Measurements from ENCODE around the gene ZMAT5.

ZMAT5 gene

DNA sequence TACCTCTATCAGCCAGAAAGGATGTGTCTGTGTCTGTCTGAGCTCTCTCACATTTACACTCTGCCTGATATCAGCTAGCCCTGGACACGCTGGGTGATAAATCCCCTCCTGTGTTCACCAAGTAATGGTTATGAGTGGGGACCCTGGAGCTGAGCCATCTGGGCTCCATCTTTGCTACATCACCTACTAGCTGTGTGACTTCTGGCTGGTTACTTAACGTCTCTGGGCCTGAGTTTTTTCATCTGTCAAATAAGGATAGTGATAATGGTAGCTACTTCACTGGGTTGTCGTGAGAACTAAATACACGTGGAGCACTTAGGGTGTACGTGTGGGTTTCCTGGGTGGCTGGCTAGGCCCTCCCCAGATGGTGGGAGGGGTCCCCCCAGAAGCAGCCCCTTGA lies 23.3 kb upstream of the ZMAT5 start:
- Histone ChIP-seq H3K9ac (no peak overlapping the region), H3K4me1 (peaks cover 10% of the 10 kb centered on the region), H3K36me3 (ENCODE audit: control insufficient read depth, insufficient read depth, low read length) (no peaks in the 10 kb centered on the region), H3K4me2 (ENCODE audit: low read length) (no peak overlapping the region), H2AFZ (no peak overlapping the region), H3K27ac (no peak overlapping the region), H3K9me3 (ENCODE audit: control insufficient read depth, low read length) (no peaks in the 10 kb centered on the region), H3K27me3 (ENCODE audit: control insufficient read depth, insufficient read depth, low read length) (no peaks in the 10 kb centered on the region), H3K4me3 (ENCODE audit: low read depth, low read length) (no peak overlapping the region), H3K79me2 (no peaks in the 10 kb centered on the region)
- TF ChIP-seq, protein P1, sequence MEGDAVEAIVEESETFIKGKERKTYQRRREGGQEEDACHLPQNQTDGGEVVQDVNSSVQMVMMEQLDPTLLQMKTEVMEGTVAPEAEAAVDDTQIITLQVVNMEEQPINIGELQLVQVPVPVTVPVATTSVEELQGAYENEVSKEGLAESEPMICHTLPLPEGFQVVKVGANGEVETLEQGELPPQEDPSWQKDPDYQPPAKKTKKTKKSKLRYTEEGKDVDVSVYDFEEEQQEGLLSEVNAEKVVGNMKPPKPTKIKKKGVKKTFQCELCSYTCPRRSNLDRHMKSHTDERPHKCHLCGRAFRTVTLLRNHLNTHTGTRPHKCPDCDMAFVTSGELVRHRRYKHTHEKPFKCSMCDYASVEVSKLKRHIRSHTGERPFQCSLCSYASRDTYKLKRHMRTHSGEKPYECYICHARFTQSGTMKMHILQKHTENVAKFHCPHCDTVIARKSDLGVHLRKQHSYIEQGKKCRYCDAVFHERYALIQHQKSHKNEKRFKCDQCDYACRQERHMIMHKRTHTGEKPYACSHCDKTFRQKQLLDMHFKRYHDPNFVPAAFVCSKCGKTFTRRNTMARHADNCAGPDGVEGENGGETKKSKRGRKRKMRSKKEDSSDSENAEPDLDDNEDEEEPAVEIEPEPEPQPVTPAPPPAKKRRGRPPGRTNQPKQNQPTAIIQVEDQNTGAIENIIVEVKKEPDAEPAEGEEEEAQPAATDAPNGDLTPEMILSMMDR (IDR thresholded peaks at IDR 0.05), result no peak

DNA sequence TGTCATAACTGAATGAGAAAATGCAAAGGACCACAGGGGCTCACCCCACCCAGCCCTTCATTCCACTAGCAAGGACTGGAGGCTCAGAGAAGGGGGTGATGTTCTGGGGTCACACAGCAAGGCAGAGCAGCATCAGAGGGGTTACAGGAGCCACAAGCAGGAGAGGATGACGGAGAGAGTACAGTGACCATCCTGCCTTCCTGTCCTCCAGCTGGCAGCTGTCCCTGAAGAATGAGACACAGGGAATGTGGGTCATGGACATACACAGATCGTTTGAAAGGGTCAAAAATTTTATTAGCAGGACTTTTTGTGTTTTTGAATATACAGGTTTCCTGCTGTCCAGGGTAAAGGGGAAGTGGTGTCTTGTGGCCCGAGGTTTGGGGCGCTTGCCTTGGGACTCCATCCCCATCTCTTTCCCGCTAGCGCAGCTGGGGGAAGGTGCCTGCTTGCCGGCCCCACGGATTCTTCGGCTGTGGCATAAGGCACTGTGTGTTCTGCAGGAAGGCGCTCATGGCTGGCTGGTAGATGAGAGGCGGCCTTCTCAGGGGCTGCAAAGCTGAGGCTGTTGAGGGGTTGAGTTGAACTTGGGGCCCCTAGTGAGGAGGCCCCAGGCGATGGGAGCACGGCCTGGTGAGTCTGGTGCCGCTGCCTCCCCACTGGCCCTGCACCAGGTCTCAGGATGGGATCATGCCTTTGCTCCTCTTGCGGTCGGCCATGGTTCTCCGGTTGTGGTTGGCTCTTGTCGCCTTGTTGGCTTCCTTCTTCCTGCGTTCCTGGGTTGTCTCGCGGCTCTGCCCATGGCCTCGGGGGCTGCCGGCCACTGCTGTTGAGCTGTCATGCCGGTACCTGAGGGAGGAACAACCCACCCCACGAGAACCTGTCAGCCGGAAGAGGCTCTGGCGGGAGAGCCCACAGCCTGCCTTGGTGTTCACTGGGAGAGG lies 21.8 kb upstream of the ZMAT5 start:
- H3K4me1 ChIP-seq, result peaks cover 6% of the 10 kb centered on the region
- no peak overlapping the region for H3K4me3 ChIP-seq (ENCODE audit: low read depth, low read length)
- no peaks in the 10 kb centered on the region for H3K9me3 ChIP-seq (ENCODE audit: control insufficient read depth, low read length)
- H3K36me3 ChIP-seq (ENCODE audit: control insufficient read depth, insufficient read depth, low read length), result no peaks in the 10 kb centered on the region
- H2AFZ ChIP-seq, result no peak overlapping the region
- no peak overlapping the region for H3K4me2 ChIP-seq (ENCODE audit: low read length)
- TF ChIP-seq, protein P1 (IDR thresholded peaks at IDR 0.05), result no peak
- H3K79me2 ChIP-seq, result no peaks in the 10 kb centered on the region
- no peaks in the 10 kb centered on the region for H3K27me3 ChIP-seq (ENCODE audit: control insufficient read depth, insufficient read depth, low read length)
- no peak overlapping the region for H3K27ac ChIP-seq
- no peak overlapping the region for H3K9ac ChIP-seq

DNA sequence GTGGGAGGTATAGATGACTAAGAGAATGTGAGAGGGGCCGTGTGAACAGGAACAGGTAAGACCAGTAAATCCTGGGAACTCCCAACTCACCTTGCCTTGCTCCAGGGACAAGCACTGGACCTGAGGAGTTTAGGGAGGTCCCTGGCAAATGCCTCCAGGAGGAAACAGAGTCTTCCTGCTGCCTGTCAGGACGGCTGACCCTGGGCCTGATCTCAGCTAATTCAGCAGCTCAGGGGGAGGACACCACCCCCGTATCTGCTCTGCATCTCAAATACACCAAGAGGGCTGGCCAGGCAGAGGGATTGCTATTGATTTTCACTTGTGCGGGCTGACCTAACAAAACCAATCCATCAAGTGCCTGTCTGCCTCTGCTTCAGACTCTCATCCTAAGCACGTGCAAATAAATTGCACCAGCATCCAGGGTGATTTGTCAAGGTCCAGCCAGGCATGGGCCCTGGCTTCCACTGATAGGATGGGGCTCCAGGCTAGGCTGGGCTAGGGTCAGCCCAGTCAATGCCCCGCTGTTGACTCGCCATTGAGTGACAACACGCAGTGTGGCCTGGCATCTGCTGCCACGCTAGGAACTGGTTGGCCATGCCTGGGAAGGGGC lies 20.7 kb upstream of the ZMAT5 start:
- Histone ChIP-seq H3K79me2 (no peaks in the 10 kb centered on the region), H3K4me1 (peaks cover 6% of the 10 kb centered on the region), H3K27me3 (ENCODE audit: control insufficient read depth, insufficient read depth, low read length) (no peaks in the 10 kb centered on the region)

DNA sequence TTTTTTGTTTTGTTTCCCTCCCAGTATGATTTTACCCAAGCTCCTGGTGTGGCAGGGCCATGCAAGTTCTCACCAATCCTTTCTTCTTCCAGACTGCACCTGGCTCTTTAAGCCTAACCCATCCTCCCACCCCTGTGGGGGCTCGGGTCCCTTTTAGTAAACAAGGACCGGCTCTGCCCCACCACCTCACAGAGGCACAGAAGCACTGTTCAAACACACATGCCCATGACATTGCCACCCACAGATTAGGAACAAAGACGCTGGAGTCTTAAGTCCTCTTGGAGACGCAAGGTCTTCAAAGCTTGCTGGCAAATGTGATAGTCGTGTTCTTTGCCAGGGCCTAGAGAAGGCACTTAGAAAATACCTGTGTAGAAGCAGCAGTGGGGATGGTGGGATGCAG lies 19.2 kb upstream of the ZMAT5 start:
- Histone ChIP-seq H3K4me1 (peaks cover 16% of the 10 kb centered on the region), H3K4me2 (ENCODE audit: low read length) (no peak overlapping the region), H3K9ac (no peak overlapping the region), H3K9me3 (ENCODE audit: control insufficient read depth, low read length) (no peaks in the 10 kb centered on the region), H3K27me3 (ENCODE audit: control insufficient read depth, insufficient read depth, low read length) (no peaks in the 10 kb centered on the region), H2AFZ (no peak overlapping the region), H3K79me2 (no peaks in the 10 kb centered on the region), H3K27ac (no peak overlapping the region), H3K4me3 (ENCODE audit: low read depth, low read length) (no peak overlapping the region), H3K36me3 (ENCODE audit: control insufficient read depth, insufficient read depth, low read length) (no peaks in the 10 kb centered on the region)
- TF ChIP-seq, protein P1 (IDR thresholded peaks at IDR 0.05), result no peak

More for the DNA sequence above, 20.7 kb upstream of the ZMAT5 start:
- TF ChIP-seq, protein P1 (IDR thresholded peaks at IDR 0.05), result no peak
- Histone ChIP-seq H3K27ac (peak overlapping the region; percentile 51), H3K4me3 (ENCODE audit: low read depth, low read length) (no peak overlapping the region), H3K4me2 (ENCODE audit: low read length) (peak overlapping the region; percentile 17), H3K9me3 (ENCODE audit: control insufficient read depth, low read length) (no peaks in the 10 kb centered on the region), H3K36me3 (ENCODE audit: control insufficient read depth, insufficient read depth, low read length) (no peaks in the 10 kb centered on the region), H2AFZ (peak overlapping the region; percentile 5), H3K9ac (no peak overlapping the region)

All from parathyroid adenoma (tissue), 2 donors.